ENCODE results near the gene ZNF283. TPM values are rescaled to one million over a fixed set of nuclear protein-coding genes. Genes with fewer than 3 reads are reported as not detected.

Gene ZNF283
- total RNA-seq, 2 donors from 2014 or later: 3.6 to 6.6 TPM

DNA sequence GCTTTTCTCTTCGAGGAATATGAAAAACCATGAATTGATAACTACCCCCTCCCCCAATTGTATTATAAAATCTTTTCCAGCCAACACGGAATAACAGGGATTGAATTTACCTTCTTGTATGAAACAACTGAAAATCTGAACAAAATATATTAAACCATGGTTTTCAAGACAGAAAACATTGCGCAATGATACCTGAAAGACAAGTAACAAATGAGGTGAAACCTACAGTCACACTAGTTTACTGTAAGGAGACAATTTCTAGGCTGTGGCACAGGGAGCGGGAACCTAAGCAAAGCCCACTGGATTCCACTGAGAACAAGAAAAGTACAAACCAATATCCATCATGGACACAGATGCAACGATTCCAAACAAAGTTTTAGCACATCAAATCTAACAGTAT, 53.4 kb downstream of the ZNF283 start:
- Histone ChIP-seq H3K9me3 (peaks cover 0 to 43% (median 0%) of the 10 kb centered on the region in 3 donors), H3K27me3 (no peaks in the 10 kb centered on the region), H3K27ac (no peak overlapping the region), H3K4me1 (no peaks in the 10 kb centered on the region), H3K4me3 (no peak overlapping the region), H3K36me3 (replicated peaks in 1 of 2; ENCODE audit: insufficient read depth in 1 of 2, low read depth in 2 of 2) (no peaks in the 10 kb centered on the region)
- no peak for ATAC-seq
- intact Hi-C loops (cut with DNase I): no loop called here
- WGBS, 2 donors: 84 to 88% methylated on average over 5 of the region's 5 CpGs
- DNase-seq: no peak
- TF ChIP-seq POLR2A (IDR thresholded peaks at IDR 0.05) (no peak), CTCF (IDR thresholded peaks at IDR 0.05) (no peak)

- ATAC-seq (no peak), DNase-seq (no peak)
- 75 to 91% methylated on average over 2 of the region's 2 CpGs for WGBS, 2 donors
- TF ChIP-seq CTCF (IDR thresholded peaks at IDR 0.05): no peak
- no peak for TF ChIP-seq POLR2A (IDR thresholded peaks at IDR 0.05)
- Histone ChIP-seq H3K27me3 (no peaks in the 10 kb centered on the region), H3K27ac (no peak within 1 kb of the TSS), H3K4me1 (no peaks in the 10 kb centered on the region), H3K9me3 (peaks cover 0 to 46% (median 0%) of the 10 kb centered on the region in 3 donors), H3K4me3 (no peak within 1 kb of the TSS), H3K36me3 (replicated peaks in 1 of 2; ENCODE audit: insufficient read depth in 1 of 2, low read depth in 2 of 2) (no peaks in the 10 kb centered on the region)
- intact Hi-C loops (cut with DNase I): no loop called here
These were observed 56.7 kb downstream of the ZNF283 start, which contains the start of gene ZNF404 for GRCh38 chr19:43883864-43884263. Gene ZNF404, minus strand, starts transcription at chr19:43883964.

GRCh38 chr19:43895727-43896308, 68.7 kb downstream of the ZNF283 start:
- peaks cover 0 to 35% (median 0%) of the 10 kb centered on the region in 3 donors for H3K9me3 ChIP-seq

More at GRCh38 chr19:43895727-43896308, 68.7 kb downstream of the ZNF283 start:
- H3K27me3 ChIP-seq: no peaks in the 10 kb centered on the region
- peaks cover 2% of the 10 kb centered on the region for H3K4me1 ChIP-seq
- DNase-seq (no peak), ATAC-seq (no peak)
- intact Hi-C loops (cut with DNase I): no loop called here
- 88 to 91% methylated on average over 2 of the region's 2 CpGs for WGBS, 2 donors
- H3K27ac ChIP-seq: no peak overlapping the region
- H3K4me3 ChIP-seq: no peak overlapping the region
- peaks cover 0 to 7% of the 10 kb centered on the region in 2 donors for H3K36me3 ChIP-seq (replicated peaks in 1 of 2; ENCODE audit: insufficient read depth in 1 of 2, low read depth in 2 of 2)
- TF ChIP-seq CTCF (IDR thresholded peaks at IDR 0.05) (no peak), POLR2A (IDR thresholded peaks at IDR 0.05) (no peak)

Other genes with a start within 250 kb of the ZNF283 start
- gene IRGQ, start 231.2 kb upstream of the ZNF283 start, total RNA-seq: 10 to 100 TPM in 1 of 2 donors, 1 to 10 TPM in 1; 9.1 to 20.1 TPM
- gene ZNF576, start 230.7 kb upstream of the ZNF283 start, total RNA-seq: 1 to 10 TPM; 4.6 to 8.6 TPM
- 1 to 10 TPM in 1 of 2 donors, under 1 TPM in 1; 0.33 to 2.1 TPM for gene SRRM5, start 215.2 kb upstream of the ZNF283 start, total RNA-seq
- 10 to 100 TPM; 24.4 to 31.6 TPM for gene ZNF428, start 207.7 kb upstream of the ZNF283 start, total RNA-seq
- gene CADM4, start 187.5 kb upstream of the ZNF283 start, total RNA-seq: 1 to 10 TPM; 2.0 to 2.6 TPM
- gene PLAUR, start 157.2 kb upstream of the ZNF283 start, total RNA-seq: 10 to 100 TPM in 1 of 2 donors, 1 to 10 TPM in 1; 5.4 to 25.4 TPM
- gene IRGC, start 111.2 kb upstream of the ZNF283 start, total RNA-seq: not detected
- 10 to 100 TPM in 1 of 2 donors, 1 to 10 TPM in 1; 8.3 to 52.1 TPM for gene SMG9, start 72.4 kb upstream of the ZNF283 start, total RNA-seq
- gene KCNN4, start 46.3 kb upstream of the ZNF283 start, total RNA-seq: 1 to 10 TPM in 1 of 2 donors, not detected in 1; 2.9 TPM
- not detected for gene LYPD5, start 24.9 kb upstream of the ZNF283 start, total RNA-seq
- gene ZNF404, start 56.6 kb downstream of the ZNF283 start, total RNA-seq: under 1 TPM in 1 of 2 donors, not detected in 1; 0.78 TPM
- 10 to 100 TPM in 1 of 2 donors, 1 to 10 TPM in 1; 8.0 to 19.8 TPM for gene ZNF45, start 108.0 kb downstream of the ZNF283 start, total RNA-seq
- gene ZNF221, start 123.9 kb downstream of the ZNF283 start, total RNA-seq: 1 to 10 TPM; 1.3 to 4.7 TPM
- 1 to 10 TPM in 1 of 2 donors, under 1 TPM in 1; 0.99 to 3.4 TPM for gene ZNF155, start 156.9 kb downstream of the ZNF283 start, total RNA-seq
- 1 to 10 TPM in 1 of 2 donors, not detected in 1; 2.9 TPM for gene ZNF230, start 175.6 kb downstream of the ZNF283 start, total RNA-seq
- gene ZNF222, start 198.1 kb downstream of the ZNF283 start, total RNA-seq: 1 to 10 TPM in 1 of 2 donors, not detected in 1; 2.1 TPM
- 1 to 10 TPM; 2.6 to 4.6 TPM for gene ZNF223, start 224.7 kb downstream of the ZNF283 start, total RNA-seq
- gene ZNF284, start 244.8 kb downstream of the ZNF283 start, total RNA-seq: 1 to 10 TPM; 1.3 to 2.1 TPM

All from body of pancreas (tissue), 4 donors.